Ovary (tissue), 9 donors: ENCODE measurements around the gene ZNF804B. TPM values are rescaled to one million over a fixed set of nuclear protein-coding genes. Genes with fewer than 3 reads are reported as not detected.

ENCODE experiments used
- DNase-seq, 5 donors: peaks; one replicate each; pipeline ENCODE4 v3.0.0-alpha.2; 2019 to 2020
- H3K27ac ChIP-seq, 2 donors: fragments of 200-600 bp; one replicate each; pipeline versions ENCODE4 v1.5.1 to v1.8.0; 2019 to 2022
- H3K27me3 ChIP-seq: fragments of 200-600 bp; one replicate; pipeline ENCODE4 v1.8.0; 2022
- H3K36me3 ChIP-seq: fragments of 200-600 bp; sonication (generic); one replicate; pipeline ENCODE4 v1.5.1; 2019
- H3K4me1 ChIP-seq: one replicate; pipeline ENCODE4 v1.8.1; 2013; ENCODE audit warnings: mild to moderate bottlenecking, moderate library complexity; ENCODE audit not compliant: insufficient read depth
- H3K4me3 ChIP-seq: fragments of 200-600 bp; sonication (generic); one replicate; pipeline ENCODE4 v1.5.1; 2017
- H3K9me3 ChIP-seq, 2 donors: fragments of 200-600 bp in 1 of 2; sonication (generic) in 1 of 2; one replicate each; pipeline versions ENCODE4 v1.5.1 to v1.8.1; 2013 to 2019; ENCODE audit warnings: mild to moderate bottlenecking in 1 of 2, moderate library complexity in 1 of 2
- EP300 ChIP-seq: sonication (generic); formaldehyde crosslinking; IDR thresholded peaks from one replicate; pipeline ENCODE4 v1.6.1; 2017; ENCODE audit warnings: antibody characterized with exemption
- POLR2A ChIP-seq: fragments of 450-650 bp; IDR thresholded peaks from one replicate; pipeline ENCODE4 v1.6.1; 2017; ENCODE audit warnings: antibody characterized with exemption, mild to moderate bottlenecking, moderate library complexity
- WGBS, 3 donors: extraction: QIAGEN DNeasy Blood & Tissue Kit in 1 of 3; methylation state at CpG; one replicate each; pipeline versions ENCODE4 v1.1.5 to v1.1.7; 2013 to 2017; 5-methylcytosine and 5-hydroxymethylcytosine counted together
- intact Hi-C, 4 donors: fragments of 100-400 bp; cut with DNase I; formaldehyde crosslinking; loops; one replicate each; pipeline versions ENCODE4 v1.11.0 to v1.15.1; 2022 to 2023
- polyA plus RNA-seq, 2 donors: library from polyadenylated mRNA; stranded (reverse); fragments of 200-250 nt in 1 of 2; fragments of 350-450 nt in 1 of 2; fragmentation: Illumina TruSeq in 1 of 2; extraction: RNeasy Lipid Tissue Mini Kit (QIAGEN cat#74804) in 1 of 2; gene quantifications; one replicate each; pipeline ENCODE4 v1.2.3, GENCODE V29; 2013 to 2014
- total RNA-seq, 7 donors: library from RNA; depleted of rRNA in 2 of 7; stranded (reverse); fragments of >200 nt in 2 of 7; fragmentation: NEBNext Ultra II Directional in 3 of 7; extraction: Animal tissue kit (Norgen Biotek cat#: 25700) in 3 of 7; gene quantifications; one replicate each; pipeline versions ENCODE4 v1.1.0 to v1.2.4, GENCODE V29; 2016 to 2023
- TF ChIP-seq, protein P1 (sequence below), 3 donors: fragments of 450-650 bp in 2 of 3; fragments of 200-600 bp in 1 of 3; IDR thresholded peaks; one replicate each; pipeline versions ENCODE4 v1.5.1 to v1.8.0; 2016 to 2022; ENCODE audit warnings: antibody characterized with exemption in 3 of 3, mild to moderate bottlenecking in 1 of 3
- donor health status: DM: no; HTN: no; CAD: no; lungs with moderate emphysema.
- donor health status: DM: no; HTN: no; CAD: no.
- donor health status: Bipolar disorder and iron deficiency.
- donor health status: DM: yes; HTN: yes; CAD: no.
- donor health status: DM: no; HTN: no; CAD: no.
- donor health status: DM: yes; HTN: yes; CAD: no.

ZNF804B gene
- total and polyA plus RNA-seq, 9 donors = 0.08 to 0.28 (median 0.25) TPM; not detected in 6

DNA sequence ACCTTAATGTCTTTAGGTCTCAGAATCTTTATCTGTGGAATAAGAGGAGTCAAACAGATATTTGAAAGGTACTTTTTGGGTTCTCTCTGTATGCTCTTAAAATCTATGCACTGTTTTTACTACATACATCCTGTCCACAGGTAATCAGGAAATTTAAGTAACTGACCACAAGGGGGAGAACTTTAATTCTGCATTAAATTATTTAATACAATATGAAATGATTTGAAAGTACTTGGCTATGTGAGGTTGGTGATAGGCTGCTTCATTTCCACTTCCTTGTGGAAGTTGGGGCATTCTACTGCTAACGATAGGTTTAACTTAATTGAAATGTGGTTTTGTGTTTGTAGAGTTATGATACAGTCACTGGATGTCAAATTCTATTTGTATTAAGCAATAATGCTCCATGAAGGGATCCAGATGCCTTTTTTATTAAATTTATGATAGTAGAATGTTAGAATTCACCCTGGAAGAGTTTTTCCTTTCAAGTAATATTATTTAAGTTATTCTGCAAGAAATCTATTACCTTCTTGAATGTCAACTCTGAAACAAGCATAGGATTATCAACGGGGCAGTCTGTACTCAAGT is 30.1 kb downstream of the ZNF804B start:
- intact Hi-C loops = loop anchor here in 1 of 4 donors (10.0 kb wide), 1 partner anchor 835 kb away; no protein-coding TSS in a partner anchor
- WGBS, 3 donors = 50 to 64% (median 59%) methylated on average over 2 of the region's 2 CpGs

DNA sequence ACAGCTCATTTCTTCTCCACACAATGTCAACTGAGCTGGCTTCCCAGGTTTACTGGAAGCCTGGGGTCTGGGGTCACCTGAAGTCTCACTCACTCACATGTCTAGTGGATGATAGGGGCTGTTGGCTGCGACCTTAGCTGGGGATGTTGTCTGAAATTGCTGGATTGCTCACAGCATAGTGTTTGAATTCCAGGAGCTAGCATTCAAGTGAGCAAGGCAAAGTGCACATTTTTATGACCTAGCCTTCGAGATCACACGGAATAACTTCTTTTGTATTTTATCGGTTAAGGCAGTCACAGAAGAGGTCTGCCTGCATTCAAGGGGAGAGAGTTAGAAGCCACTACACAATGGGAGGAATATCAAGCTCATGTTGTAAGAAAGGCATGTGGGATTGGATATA is 32.4 kb downstream of the ZNF804B start:
- TF ChIP-seq, protein P1, sequence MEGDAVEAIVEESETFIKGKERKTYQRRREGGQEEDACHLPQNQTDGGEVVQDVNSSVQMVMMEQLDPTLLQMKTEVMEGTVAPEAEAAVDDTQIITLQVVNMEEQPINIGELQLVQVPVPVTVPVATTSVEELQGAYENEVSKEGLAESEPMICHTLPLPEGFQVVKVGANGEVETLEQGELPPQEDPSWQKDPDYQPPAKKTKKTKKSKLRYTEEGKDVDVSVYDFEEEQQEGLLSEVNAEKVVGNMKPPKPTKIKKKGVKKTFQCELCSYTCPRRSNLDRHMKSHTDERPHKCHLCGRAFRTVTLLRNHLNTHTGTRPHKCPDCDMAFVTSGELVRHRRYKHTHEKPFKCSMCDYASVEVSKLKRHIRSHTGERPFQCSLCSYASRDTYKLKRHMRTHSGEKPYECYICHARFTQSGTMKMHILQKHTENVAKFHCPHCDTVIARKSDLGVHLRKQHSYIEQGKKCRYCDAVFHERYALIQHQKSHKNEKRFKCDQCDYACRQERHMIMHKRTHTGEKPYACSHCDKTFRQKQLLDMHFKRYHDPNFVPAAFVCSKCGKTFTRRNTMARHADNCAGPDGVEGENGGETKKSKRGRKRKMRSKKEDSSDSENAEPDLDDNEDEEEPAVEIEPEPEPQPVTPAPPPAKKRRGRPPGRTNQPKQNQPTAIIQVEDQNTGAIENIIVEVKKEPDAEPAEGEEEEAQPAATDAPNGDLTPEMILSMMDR (IDR thresholded peaks at IDR 0.05) = no peak
- TF ChIP-seq POLR2A = no peak
- Histone ChIP-seq H3K9me3 (no peaks in the 10 kb centered on the region), H3K36me3 (no peaks in the 10 kb centered on the region), H3K4me1 (no peaks in the 10 kb centered on the region), H3K27ac (no peak overlapping the region), H3K4me3 (no peak overlapping the region), H3K27me3 (no peaks in the 10 kb centered on the region)
- whole genome bisulfite sequencing, 3 donors = 71 to 93% (median 84%) methylated on average over 4 of the region's 4 CpGs
- no peak for DNase-seq
- intact Hi-C loops = loop anchor here in 1 of 4 donors (10.0 kb wide), 1 partner anchor 833 kb away; no protein-coding TSS in a partner anchor

More for the DNA sequence above, 30.1 kb downstream of the ZNF804B start:
- no peaks in the 10 kb centered on the region for H3K9me3 ChIP-seq
- no peak for TF ChIP-seq EP300
- TF ChIP-seq, protein P1 (IDR thresholded peaks at IDR 0.05) = peak in 1 of 3 donors; percentile 30
- no peak overlapping the region for H3K27ac ChIP-seq
- H3K4me1 ChIP-seq = no peaks in the 10 kb centered on the region
- no peaks in the 10 kb centered on the region for H3K36me3 ChIP-seq
- no peaks in the 10 kb centered on the region for H3K27me3 ChIP-seq
- no peak overlapping the region for H3K4me3 ChIP-seq
- DNase-seq = no peak

DNA sequence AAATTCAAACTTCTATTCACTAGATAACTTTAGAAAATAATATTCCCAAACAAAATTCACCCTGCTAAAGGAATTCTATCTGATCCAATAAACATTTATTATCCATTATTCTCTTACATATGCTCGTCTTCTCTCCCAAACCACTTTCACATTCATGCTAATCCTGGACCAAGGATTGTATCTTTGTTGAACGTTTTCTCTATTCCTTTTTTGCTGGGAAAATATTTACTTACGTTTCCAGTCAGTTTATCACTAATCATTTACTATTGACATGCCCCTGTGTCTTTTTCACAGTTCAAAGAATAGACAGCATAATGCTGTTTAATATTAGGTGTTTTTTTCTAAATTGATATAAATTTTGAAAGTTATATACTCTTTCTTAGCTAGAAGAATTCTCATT is 32.9 kb downstream of the ZNF804B start:
- Histone ChIP-seq H3K4me3 (no peak overlapping the region), H3K27ac (no peak overlapping the region), H3K27me3 (no peaks in the 10 kb centered on the region), H3K4me1 (no peaks in the 10 kb centered on the region), H3K9me3 (no peaks in the 10 kb centered on the region), H3K36me3 (no peaks in the 10 kb centered on the region)
- TF ChIP-seq POLR2A (no peak), EP300 (no peak)
- TF ChIP-seq, protein P1 (IDR thresholded peaks at IDR 0.05) = no peak
- DNase-seq = no peak
- intact Hi-C loops = loop anchor here in 1 of 4 donors (10.0 kb wide), 1 partner anchor 832 kb away; no protein-coding TSS in a partner anchor
- 73 to 80% (median 78%) methylated on average over 3 of the region's 3 CpGs for WGBS, 3 donors

DNA sequence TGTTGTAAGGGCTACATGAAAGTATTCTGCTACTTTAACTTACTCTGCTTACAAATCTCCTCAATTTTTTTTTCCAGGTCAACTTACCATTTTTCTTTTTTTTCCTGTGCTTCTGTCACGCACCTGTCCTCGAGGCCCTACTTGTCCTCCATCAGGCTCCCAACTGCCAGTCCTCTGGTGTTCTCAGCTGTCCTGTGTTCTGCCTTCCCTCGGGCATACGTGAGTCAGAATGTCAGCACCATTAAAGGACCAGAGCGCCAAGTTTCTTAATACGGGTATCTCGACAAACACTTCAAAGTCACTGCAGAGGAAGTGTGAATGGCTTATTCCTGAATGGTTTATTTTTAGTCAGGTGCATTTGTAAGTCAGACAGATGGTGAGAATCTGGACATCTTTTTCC is 36.1 kb downstream of the ZNF804B start, which contains the start of gene TEX47:
Gene TEX47, minus strand, starts transcription at position 185 of the 400 bp plus-strand sequence. CDS start 795 bp downstream, outside the sequence.
- Histone ChIP-seq H3K4me3 (no peak within 1 kb of the TSS), H3K9me3 (no peaks in the 10 kb centered on the region), H3K36me3 (no peaks in the 10 kb centered on the region), H3K4me1 (no peaks in the 10 kb centered on the region), H3K27ac (no peak within 1 kb of the TSS), H3K27me3 (no peaks in the 10 kb centered on the region)
- intact Hi-C loops = loop anchor here in 1 of 4 donors (10.0 kb wide), 1 partner anchor 829 kb away; no protein-coding TSS in a partner anchor
- TF ChIP-seq, protein P1 (IDR thresholded peaks at IDR 0.05) = no peak
- TF ChIP-seq EP300 (no peak), POLR2A (no peak)
- WGBS, 3 donors = 86 to 90% (median 89%) methylated on average over 7 of the region's 7 CpGs
- DNase-seq = no peak
